ENCODE results near the gene KLHL35.
A peak's percentile ranks its signal among the peaks of the same experiment; 100 is the strongest.

The KLHL35 gene

DNA sequence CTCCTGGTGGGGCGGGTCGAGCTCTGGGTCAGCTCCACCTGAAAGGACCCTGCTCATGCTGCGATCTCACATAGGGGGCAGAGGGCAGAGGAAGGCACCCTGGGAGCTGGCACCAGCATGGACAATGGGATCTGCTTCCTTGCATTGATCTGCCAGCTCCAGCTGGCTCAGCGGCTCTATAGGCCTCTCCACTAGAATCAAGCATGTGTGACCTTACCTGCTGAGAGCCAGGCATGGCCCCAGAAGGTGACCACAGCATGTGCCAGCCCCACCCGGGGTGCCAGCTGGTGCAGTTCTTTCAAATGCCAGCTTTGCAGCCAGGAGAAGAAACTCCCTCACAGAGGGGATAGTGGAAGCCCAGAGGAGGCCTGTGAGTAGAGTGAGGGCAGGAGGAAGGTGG is 22.0 kb upstream of the KLHL35 start:
- no peaks in the 10 kb centered on the region for H3K9me3 ChIP-seq (ENCODE audit: insufficient read depth, low read length)
- H3K27me3 ChIP-seq (ENCODE audit: low read length): no peaks in the 10 kb centered on the region
- no peaks in the 10 kb centered on the region for H4K20me1 ChIP-seq (ENCODE audit: low read depth, low read length)
- no peak for TF ChIP-seq CTCF (IDR thresholded peaks at IDR 0.05; ENCODE audit: insufficient read depth, low read length, poor library complexity, severe bottlenecking)
- TF ChIP-seq EZH2phosphoT487 (conservative IDR thresholded peaks at IDR 0.05; ENCODE audit: low read length): no peak
- H3K4me2 ChIP-seq (ENCODE audit: low read depth, low read length, poor library complexity, severe bottlenecking): no peak overlapping the region
- no peaks in the 10 kb centered on the region for H3K36me3 ChIP-seq (ENCODE audit: low read length)
- no peaks in the 10 kb centered on the region for H3K9me2 ChIP-seq (replicated peaks; ENCODE audit: insufficient read depth, low read length)
- no peak overlapping the region for H3K4me3 ChIP-seq (ENCODE audit: insufficient read depth, low read length, poor library complexity, severe bottlenecking)
- no peaks in the 10 kb centered on the region for H3K79me2 ChIP-seq (ENCODE audit: insufficient read depth, low read length)
- no peaks in the 10 kb centered on the region for H3F3A ChIP-seq (ENCODE audit: insufficient read depth)
- no peak overlapping the region for H3K9ac ChIP-seq (ENCODE audit: low read length)
- no peak overlapping the region for H3K27ac ChIP-seq (ENCODE audit: low read depth, low read length)
- H2AFZ ChIP-seq (ENCODE audit: low read depth, low read length, severe bottlenecking): no peak overlapping the region

DNA sequence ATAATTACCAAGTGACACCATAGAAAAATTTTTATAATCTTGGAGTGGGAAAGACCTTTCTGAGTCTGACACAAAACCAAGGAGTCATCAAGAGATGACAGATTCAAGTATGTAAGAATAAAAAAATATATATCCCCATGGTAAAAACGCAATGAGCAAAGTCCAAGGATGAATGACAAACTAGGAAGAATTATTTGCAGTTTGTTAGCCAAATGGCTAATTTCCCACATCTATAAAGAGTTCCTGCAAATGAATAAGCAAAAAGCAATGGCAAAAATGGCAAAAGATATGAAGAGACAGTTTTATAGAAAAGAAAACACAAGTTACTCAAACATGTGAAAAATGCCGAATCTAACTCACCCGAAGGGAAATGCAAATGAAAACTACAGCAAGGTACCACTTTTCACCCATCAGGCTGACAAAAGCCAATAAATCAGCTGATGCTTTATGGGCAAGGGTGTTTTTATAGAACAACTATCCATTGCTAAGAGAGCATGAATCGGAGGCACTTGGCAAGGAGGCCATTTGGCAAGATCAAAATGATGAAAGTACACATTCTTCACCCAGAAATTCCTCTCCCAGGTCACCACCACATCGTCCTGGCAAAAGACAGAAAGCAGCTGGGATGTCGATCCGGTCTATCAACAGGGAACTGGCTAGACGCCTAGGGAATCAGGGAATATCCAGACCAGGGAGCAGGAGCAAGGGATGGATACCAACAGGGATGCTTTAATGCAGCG is 21.1 kb upstream of the KLHL35 start:
- Histone ChIP-seq H2AFZ (ENCODE audit: low read depth, low read length, severe bottlenecking) (no peak overlapping the region), H3K4me2 (ENCODE audit: low read depth, low read length, poor library complexity, severe bottlenecking) (no peak overlapping the region), H3F3A (ENCODE audit: insufficient read depth) (no peaks in the 10 kb centered on the region), H4K20me1 (ENCODE audit: low read depth, low read length) (no peaks in the 10 kb centered on the region), H3K27ac (ENCODE audit: low read depth, low read length) (no peak overlapping the region), H3K4me3 (ENCODE audit: insufficient read depth, low read length, poor library complexity, severe bottlenecking) (no peak overlapping the region), H3K36me3 (ENCODE audit: low read length) (no peaks in the 10 kb centered on the region), H3K9me2 (replicated peaks; ENCODE audit: insufficient read depth, low read length) (no peaks in the 10 kb centered on the region), H3K9me3 (ENCODE audit: insufficient read depth, low read length) (no peaks in the 10 kb centered on the region), H3K9ac (ENCODE audit: low read length) (no peak overlapping the region), H3K79me2 (ENCODE audit: insufficient read depth, low read length) (no peaks in the 10 kb centered on the region), H3K27me3 (ENCODE audit: low read length) (no peaks in the 10 kb centered on the region)
- TF ChIP-seq CTCF (IDR thresholded peaks at IDR 0.05; ENCODE audit: insufficient read depth, low read length, poor library complexity, severe bottlenecking): no peak
- TF ChIP-seq EZH2phosphoT487 (conservative IDR thresholded peaks at IDR 0.05; ENCODE audit: low read length): no peak

GRCh38 chr11:75450826-75451821 is 18.1 kb upstream of the KLHL35 start:
- Histone ChIP-seq H3K9ac (ENCODE audit: low read length) (no peak overlapping the region), H3K4me2 (ENCODE audit: low read depth, low read length, poor library complexity, severe bottlenecking) (no peak overlapping the region), H3K27me3 (ENCODE audit: low read length) (no peaks in the 10 kb centered on the region), H3K9me2 (replicated peaks; ENCODE audit: insufficient read depth, low read length) (no peaks in the 10 kb centered on the region), H2AFZ (ENCODE audit: low read depth, low read length, severe bottlenecking) (no peak overlapping the region), H3F3A (ENCODE audit: insufficient read depth) (no peaks in the 10 kb centered on the region), H3K27ac (ENCODE audit: low read depth, low read length) (no peak overlapping the region), H3K79me2 (ENCODE audit: insufficient read depth, low read length) (no peaks in the 10 kb centered on the region), H3K9me3 (ENCODE audit: insufficient read depth, low read length) (no peaks in the 10 kb centered on the region), H4K20me1 (ENCODE audit: low read depth, low read length) (no peaks in the 10 kb centered on the region), H3K36me3 (ENCODE audit: low read length) (no peaks in the 10 kb centered on the region), H3K4me3 (ENCODE audit: insufficient read depth, low read length, poor library complexity, severe bottlenecking) (no peak overlapping the region)
- TF ChIP-seq CTCF (IDR thresholded peaks at IDR 0.05; ENCODE audit: insufficient read depth, low read length, poor library complexity, severe bottlenecking) (peak; percentile 56), EZH2phosphoT487 (conservative IDR thresholded peaks at IDR 0.05; ENCODE audit: low read length) (no peak)

All from SU-DHL-6 (cell line).